Prostate gland (tissue), 2 donors: ENCODE results near the gene EPS8L1. TPM values are rescaled to one million over a fixed set of nuclear protein-coding genes. Genes with fewer than 3 reads are reported as not detected.
"Not testable (repeated sequence)": the region's sequence is repeated elsewhere in the genome, so short reads cannot be mapped to it uniquely, and the experiment has no call there.

Experiments
- DNase-seq: peaks from one replicate; pipeline ENCODE4 v3.0.0-alpha.2; 2019; ENCODE audit warnings: low spot score
- H3K27ac ChIP-seq, 2 donors: fragments of 200-600 bp; sonication (generic); 2 replicates each; pipeline ENCODE4 v1.5.1; 2017 to 2019
- H3K27me3 ChIP-seq: fragments of 200-600 bp; sonication (generic); replicated peaks from 2 replicates; pipeline ENCODE4 v1.5.1; 2019; ENCODE audit not compliant: insufficient read depth
- H3K36me3 ChIP-seq, 2 donors: fragments of 200-600 bp; sonication (generic); 1 replicate in 1 of 2; 2 replicates in 1 of 2; pipeline versions ENCODE4 v1.5.1 to v1.8.1; 2017 to 2019
- H3K4me1 ChIP-seq: fragments of 200-600 bp; sonication (generic); replicated peaks from 2 replicates; pipeline ENCODE4 v1.5.1; 2019
- H3K4me3 ChIP-seq, 2 donors: fragments of 200-600 bp; sonication (generic); 2 replicates each; pipeline ENCODE4 v1.5.1; 2017 to 2019
- H3K9me3 ChIP-seq: fragments of 200-600 bp; sonication (generic); 2 replicates; pipeline ENCODE4 v1.5.1; 2017
- POLR2A ChIP-seq: fragments of 450-650 bp; IDR thresholded peaks from one replicate; pipeline ENCODE4 v1.6.1; 2016; ENCODE audit warnings: antibody characterized with exemption, mild to moderate bottlenecking
- POLR2AphosphoS5 ChIP-seq: sonication (generic); formaldehyde crosslinking; IDR thresholded peaks from one replicate; pipeline ENCODE4 v1.6.1; 2017; ENCODE audit warnings: antibody characterized with exemption
- WGBS: methylation state at CpG from one replicate; pipeline ENCODE4 v1.1.5; 2018; 5-methylcytosine and 5-hydroxymethylcytosine counted together
- intact Hi-C: fragments of 100-400 bp; cut with DNase I; formaldehyde crosslinking; loops from one replicate; pipeline ENCODE4 v1.14.2; 2022
- total RNA-seq, 2 donors: library from RNA; depleted of rRNA; stranded (reverse); fragments of >200 nt; gene quantifications; one replicate each; pipeline ENCODE4 v1.1.0, GENCODE V29; 2016
- TF ChIP-seq, protein P1 (sequence below), 4 experiments: fragments of 200-600 bp in 2 of 4; fragments of 450-650 bp in 2 of 4; sonication (generic) in 2 of 4; IDR thresholded peaks; 1 replicate in 3 of 4; 2 replicates in 1 of 4; pipeline ENCODE4 v1.5.1; 2016 to 2019; ENCODE audit warnings: antibody characterized with exemption in 4 of 4, mild to moderate bottlenecking in 2 of 4, moderate library complexity in 2 of 4

EPS8L1 gene
- total RNA-seq, 2 donors from 2014 or later: 36.8 to 62.8 TPM

DNA sequence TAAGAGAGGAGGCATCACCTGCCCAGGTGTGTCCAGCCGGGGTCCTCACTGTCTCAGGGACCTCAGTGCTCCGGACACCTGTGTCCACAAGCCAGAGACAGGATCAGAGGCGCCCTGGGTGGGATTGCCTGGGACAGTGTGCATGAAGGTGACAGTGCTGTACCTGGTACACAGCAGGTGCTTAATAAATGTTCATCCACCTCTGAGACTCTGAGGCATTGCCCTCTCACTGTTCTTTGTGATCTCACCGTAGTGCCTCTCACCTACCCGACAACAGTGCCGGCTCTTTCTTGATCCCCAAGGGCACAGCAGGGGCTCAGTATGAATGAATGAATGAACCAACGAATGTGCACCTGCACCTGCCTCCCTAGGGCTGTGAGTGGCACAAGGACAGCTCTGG is 21.9 kb upstream of the EPS8L1 start:
- intact Hi-C loops: no loop called here
- no peaks in the 10 kb centered on the region for H3K27me3 ChIP-seq
- H3K9me3 ChIP-seq: no peaks in the 10 kb centered on the region
- WGBS: 98% methylated on average over 7 of the region's 7 CpGs
- DNase-seq: no peak
- H3K27ac ChIP-seq: no peak overlapping the region
- no peak for TF ChIP-seq POLR2AphosphoS5
- TF ChIP-seq, protein P1, sequence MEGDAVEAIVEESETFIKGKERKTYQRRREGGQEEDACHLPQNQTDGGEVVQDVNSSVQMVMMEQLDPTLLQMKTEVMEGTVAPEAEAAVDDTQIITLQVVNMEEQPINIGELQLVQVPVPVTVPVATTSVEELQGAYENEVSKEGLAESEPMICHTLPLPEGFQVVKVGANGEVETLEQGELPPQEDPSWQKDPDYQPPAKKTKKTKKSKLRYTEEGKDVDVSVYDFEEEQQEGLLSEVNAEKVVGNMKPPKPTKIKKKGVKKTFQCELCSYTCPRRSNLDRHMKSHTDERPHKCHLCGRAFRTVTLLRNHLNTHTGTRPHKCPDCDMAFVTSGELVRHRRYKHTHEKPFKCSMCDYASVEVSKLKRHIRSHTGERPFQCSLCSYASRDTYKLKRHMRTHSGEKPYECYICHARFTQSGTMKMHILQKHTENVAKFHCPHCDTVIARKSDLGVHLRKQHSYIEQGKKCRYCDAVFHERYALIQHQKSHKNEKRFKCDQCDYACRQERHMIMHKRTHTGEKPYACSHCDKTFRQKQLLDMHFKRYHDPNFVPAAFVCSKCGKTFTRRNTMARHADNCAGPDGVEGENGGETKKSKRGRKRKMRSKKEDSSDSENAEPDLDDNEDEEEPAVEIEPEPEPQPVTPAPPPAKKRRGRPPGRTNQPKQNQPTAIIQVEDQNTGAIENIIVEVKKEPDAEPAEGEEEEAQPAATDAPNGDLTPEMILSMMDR (IDR thresholded peaks at IDR 0.05): no peak
- no peak for TF ChIP-seq POLR2A
- no peaks in the 10 kb centered on the region for H3K4me1 ChIP-seq
- H3K4me3 ChIP-seq: no peak overlapping the region
- H3K36me3 ChIP-seq: no peaks in the 10 kb centered on the region

DNA sequence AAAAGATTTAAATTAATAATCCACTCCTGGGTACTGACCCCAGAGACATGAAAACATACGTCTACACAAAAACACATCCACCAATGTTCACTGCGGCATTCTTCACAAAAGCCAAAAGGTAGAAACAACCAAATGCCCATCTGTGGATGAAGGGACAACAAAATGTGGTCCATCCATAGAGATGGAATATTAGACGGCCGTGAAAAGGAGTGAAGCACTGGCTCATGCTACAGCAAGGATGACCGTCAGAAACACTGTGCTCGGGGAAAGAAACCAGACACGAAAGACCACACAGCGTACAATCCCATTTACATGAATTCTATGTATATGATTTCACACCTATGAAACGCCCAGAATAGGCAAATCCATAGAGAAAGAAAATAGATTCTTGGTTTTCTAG is 18.8 kb upstream of the EPS8L1 start:
- intact Hi-C loops: no loop called here
- 99% methylated on average over 9 of the region's 9 CpGs for WGBS
- Histone ChIP-seq H3K4me1 (no peaks in the 10 kb centered on the region), H3K9me3 (no peaks in the 10 kb centered on the region), H3K36me3 (no peaks in the 10 kb centered on the region), H3K27ac (no peak overlapping the region), H3K27me3 (no peaks in the 10 kb centered on the region), H3K4me3 (no peak overlapping the region)
- no peak for TF ChIP-seq POLR2AphosphoS5
- TF ChIP-seq POLR2A: no peak
- TF ChIP-seq, protein P1 (IDR thresholded peaks at IDR 0.05): no peak
- no peak for DNase-seq

GRCh38 chr19:55058781-55059610 is 16.7 kb upstream of the EPS8L1 start:
- 96% methylated on average over 23 of the region's 23 CpGs for WGBS
- Histone ChIP-seq H3K4me1 (no peaks in the 10 kb centered on the region), H3K9me3 (no peaks in the 10 kb centered on the region), H3K27me3 (no peaks in the 10 kb centered on the region), H3K4me3 (no peak overlapping the region), H3K27ac (no peak overlapping the region), H3K36me3 (no peaks in the 10 kb centered on the region)
- TF ChIP-seq, protein P1 (IDR thresholded peaks at IDR 0.05): no peak
- TF ChIP-seq POLR2AphosphoS5 (no peak), POLR2A (no peak)
- intact Hi-C loops: no loop called here
- DNase-seq: no peak

DNA sequence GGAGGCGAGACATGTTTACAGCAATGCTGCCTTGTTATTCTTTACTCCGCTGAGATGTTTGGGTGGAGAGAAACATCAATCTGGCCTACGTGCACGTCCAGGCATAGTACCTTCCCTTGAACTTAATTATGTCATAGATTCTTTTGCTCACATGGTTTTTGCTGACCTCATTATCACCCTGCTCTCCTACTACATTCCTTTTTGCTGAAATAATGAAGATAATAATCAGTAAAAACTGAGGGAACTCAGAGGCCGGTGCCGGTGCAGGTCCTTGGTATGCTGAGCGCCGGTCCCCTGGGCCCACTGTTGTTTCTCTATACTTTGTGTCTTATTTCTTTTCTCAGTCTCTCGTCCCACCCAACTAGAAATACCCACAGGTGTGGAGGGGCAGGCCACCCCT is 15.4 kb upstream of the EPS8L1 start:
- H3K4me1 ChIP-seq, H3K36me3 ChIP-seq, H3K4me3 ChIP-seq, intact Hi-C loops, DNase-seq, H3K9me3 ChIP-seq, H3K27me3 ChIP-seq, H3K27ac ChIP-seq: not testable (repeated sequence)
- WGBS: 47% methylated on average over 9 of the region's 9 CpGs

GRCh38 chr19:55062735-55063491 is 12.8 kb upstream of the EPS8L1 start, which contains the start of gene RDH13:
RDH13 (minus strand) TSS chr19:55063148; CDS start chr19:55063032, 116 bp downstream.
- peak; percentile 94 for DNase-seq
- peak within 1 kb of the TSS; percentile 63 to 71 for H3K27ac ChIP-seq
- TF ChIP-seq, protein P1 (IDR thresholded peaks at IDR 0.05): peak in 1 of 4 experiments; percentile 9
- TF ChIP-seq POLR2A (peak; percentile 70), POLR2AphosphoS5 (peak; percentile 62)
- no peaks in the 10 kb centered on the region for H3K9me3 ChIP-seq
- intact Hi-C loops: no loop called here
- H3K36me3 ChIP-seq: no peaks in the 10 kb centered on the region
- 2% methylated on average over 42 of the region's 70 CpGs for WGBS
- no peaks in the 10 kb centered on the region for H3K27me3 ChIP-seq
- no peaks in the 10 kb centered on the region for H3K4me1 ChIP-seq
- H3K4me3 ChIP-seq: peak within 1 kb of the TSS; percentile 76 to 82
